ENCODE measurements around the gene BSN. TPM values are rescaled to one million over a fixed set of nuclear protein-coding genes. Genes with fewer than 3 reads are reported as not detected.
A peak's percentile ranks its signal among the peaks of the same experiment; 100 is the strongest.

The BSN gene
- total RNA-seq, 1 donor from 2014 or later = 0.85 TPM

DNA sequence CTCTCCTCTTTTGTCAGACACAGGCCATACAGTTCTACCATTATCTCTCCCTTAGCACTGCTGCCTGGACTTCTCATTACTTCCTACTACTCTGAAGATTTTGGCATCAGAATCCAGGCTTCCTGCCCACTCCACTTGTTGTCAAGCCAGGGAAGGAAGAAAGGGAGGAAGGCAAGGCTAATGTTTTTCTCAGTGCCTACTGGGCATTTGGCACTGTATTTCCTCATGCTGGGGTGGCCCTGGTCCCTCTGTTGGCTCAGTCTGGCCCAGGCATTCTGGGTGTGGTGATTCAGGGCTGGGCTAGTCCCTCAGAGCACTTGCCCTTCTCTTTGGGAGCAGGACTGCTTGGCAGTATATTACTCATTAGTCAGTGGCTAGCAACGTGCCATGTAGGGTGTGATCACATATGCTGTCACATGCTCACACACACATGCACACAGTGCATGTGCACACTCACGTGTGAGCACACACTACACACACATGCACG, 52.9 kb downstream of the BSN start:
- DNase-seq (ENCODE audit: low spot score in 2 of 2) = no peak
- Histone ChIP-seq H3K27me3 (no peaks in the 10 kb centered on the region), H3K4me3 (no peak overlapping the region), H3K4me1 (no peaks in the 10 kb centered on the region), H3K27ac (peak overlapping the region in 1 of 2 donors; percentile 33), H3K9me3 (no peaks in the 10 kb centered on the region), H3K36me3 (no peaks in the 10 kb centered on the region)
- TF ChIP-seq, protein P1, sequence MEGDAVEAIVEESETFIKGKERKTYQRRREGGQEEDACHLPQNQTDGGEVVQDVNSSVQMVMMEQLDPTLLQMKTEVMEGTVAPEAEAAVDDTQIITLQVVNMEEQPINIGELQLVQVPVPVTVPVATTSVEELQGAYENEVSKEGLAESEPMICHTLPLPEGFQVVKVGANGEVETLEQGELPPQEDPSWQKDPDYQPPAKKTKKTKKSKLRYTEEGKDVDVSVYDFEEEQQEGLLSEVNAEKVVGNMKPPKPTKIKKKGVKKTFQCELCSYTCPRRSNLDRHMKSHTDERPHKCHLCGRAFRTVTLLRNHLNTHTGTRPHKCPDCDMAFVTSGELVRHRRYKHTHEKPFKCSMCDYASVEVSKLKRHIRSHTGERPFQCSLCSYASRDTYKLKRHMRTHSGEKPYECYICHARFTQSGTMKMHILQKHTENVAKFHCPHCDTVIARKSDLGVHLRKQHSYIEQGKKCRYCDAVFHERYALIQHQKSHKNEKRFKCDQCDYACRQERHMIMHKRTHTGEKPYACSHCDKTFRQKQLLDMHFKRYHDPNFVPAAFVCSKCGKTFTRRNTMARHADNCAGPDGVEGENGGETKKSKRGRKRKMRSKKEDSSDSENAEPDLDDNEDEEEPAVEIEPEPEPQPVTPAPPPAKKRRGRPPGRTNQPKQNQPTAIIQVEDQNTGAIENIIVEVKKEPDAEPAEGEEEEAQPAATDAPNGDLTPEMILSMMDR (IDR thresholded peaks at IDR 0.05) = no peak
- intact Hi-C loops (cut with DNase I) = no loop called here

- no peak overlapping the region for H3K27ac ChIP-seq
- intact Hi-C loops (cut with DNase I) = no loop called here
- H3K4me1 ChIP-seq = no peaks in the 10 kb centered on the region
- no peaks in the 10 kb centered on the region for H3K9me3 ChIP-seq
- H3K36me3 ChIP-seq = no peaks in the 10 kb centered on the region
- DNase-seq (ENCODE audit: low spot score in 2 of 2) = no peak
- TF ChIP-seq, protein P1 (IDR thresholded peaks at IDR 0.05) = no peak
- H3K27me3 ChIP-seq = no peaks in the 10 kb centered on the region
- H3K4me3 ChIP-seq = no peak overlapping the region
These were observed 53.5 kb downstream of the BSN start for GRCh38 chr3:49607796-49608195.

GRCh38 chr3:49609314-49609713, 55.0 kb downstream of the BSN start:
- Histone ChIP-seq H3K27ac (no peak overlapping the region), H3K27me3 (no peaks in the 10 kb centered on the region), H3K9me3 (no peaks in the 10 kb centered on the region), H3K36me3 (no peaks in the 10 kb centered on the region), H3K4me3 (no peak overlapping the region), H3K4me1 (no peaks in the 10 kb centered on the region)
- TF ChIP-seq, protein P1 (IDR thresholded peaks at IDR 0.05) = no peak
- intact Hi-C loops (cut with DNase I) = no loop called here
- no peak for DNase-seq (ENCODE audit: low spot score in 2 of 2)

- Histone ChIP-seq H3K27me3 (no peaks in the 10 kb centered on the region), H3K9me3 (no peaks in the 10 kb centered on the region), H3K4me1 (no peaks in the 10 kb centered on the region), H3K27ac (no peak overlapping the region), H3K36me3 (no peaks in the 10 kb centered on the region), H3K4me3 (no peak overlapping the region)
- no peak for DNase-seq (ENCODE audit: low spot score in 2 of 2)
- TF ChIP-seq, protein P1 (IDR thresholded peaks at IDR 0.05) = no peak
- intact Hi-C loops (cut with DNase I) = no loop called here
These were observed 55.5 kb downstream of the BSN start for GRCh38 chr3:49609815-49610214.

- intact Hi-C loops (cut with DNase I) = no loop called here
- Histone ChIP-seq H3K27ac (no peak overlapping the region), H3K4me3 (no peak overlapping the region), H3K4me1 (no peaks in the 10 kb centered on the region), H3K9me3 (no peaks in the 10 kb centered on the region), H3K27me3 (no peaks in the 10 kb centered on the region), H3K36me3 (no peaks in the 10 kb centered on the region)
- no peak for DNase-seq (ENCODE audit: low spot score in 2 of 2)
- TF ChIP-seq, protein P1 (IDR thresholded peaks at IDR 0.05) = no peak
These were observed 56.5 kb downstream of the BSN start for GRCh38 chr3:49610666-49611280.

- no peaks in the 10 kb centered on the region for H3K36me3 ChIP-seq
- no peak overlapping the region for H3K27ac ChIP-seq
- H3K27me3 ChIP-seq = no peaks in the 10 kb centered on the region
- TF ChIP-seq, protein P1 (IDR thresholded peaks at IDR 0.05) = no peak
- DNase-seq (ENCODE audit: low spot score in 2 of 2) = no peak
- H3K4me3 ChIP-seq = no peak overlapping the region
- no peaks in the 10 kb centered on the region for H3K9me3 ChIP-seq
- H3K4me1 ChIP-seq = no peaks in the 10 kb centered on the region
- intact Hi-C loops (cut with DNase I) = no loop called here
These were observed 57.0 kb downstream of the BSN start for GRCh38 chr3:49611291-49611690.

Data from ascending aorta (tissue), 2 donors.